Femur (tissue), 1 donor: ENCODE measurements around the gene USH2A.
A peak's percentile ranks its signal among the peaks of the same experiment; 100 is the strongest.
"Not testable (repeated sequence)": the region's sequence is repeated elsewhere in the genome, so short reads cannot be mapped to it uniquely, and the experiment has no call there.

Experiments
- DNase-seq: peaks from one replicate; pipeline ENCODE4 v3.0.0-alpha.2; 2017

Gene USH2A

GRCh38 chr1:216032284-216032683 is 391.0 kb downstream of the USH2A start:
- DNase-seq, result no peak

GRCh38 chr1:216028631-216029030 is 394.6 kb downstream of the USH2A start:
- no peak for DNase-seq

GRCh38 chr1:216024546-216024945 is 398.7 kb downstream of the USH2A start:
- DNase-seq, result no peak

- DNase-seq, result no peak
Observed at GRCh38 chr1:216020743-216021345, 402.4 kb downstream of the USH2A start.

- no peak for DNase-seq
Observed at GRCh38 chr1:216015116-216015515, 408.1 kb downstream of the USH2A start.

- no peak for DNase-seq
Observed at GRCh38 chr1:216014086-216014485, 409.2 kb downstream of the USH2A start.

GRCh38 chr1:216009456-216009855 is 413.8 kb downstream of the USH2A start:
- not testable (repeated sequence) for DNase-seq

GRCh38 chr1:216005916-216006315 is 417.3 kb downstream of the USH2A start:
- no peak for DNase-seq

GRCh38 chr1:215992620-215993019 is 430.6 kb downstream of the USH2A start:
- no peak for DNase-seq

GRCh38 chr1:215987092-215987875 is 436.0 kb downstream of the USH2A start:
- DNase-seq, result no peak

GRCh38 chr1:215986401-215986800 is 436.8 kb downstream of the USH2A start:
- DNase-seq, result no peak

- no peak for DNase-seq
Observed at GRCh38 chr1:215983680-215984079, 439.6 kb downstream of the USH2A start.

- no peak for DNase-seq
Observed at GRCh38 chr1:215971793-215972441, 451.3 kb downstream of the USH2A start.

- DNase-seq, result no peak
Observed at GRCh38 chr1:215970406-215970805, 452.8 kb downstream of the USH2A start.

- DNase-seq, result no peak
Observed at GRCh38 chr1:215963621-215964020, 459.6 kb downstream of the USH2A start.

- DNase-seq, result no peak
Observed at GRCh38 chr1:215963040-215963439, 460.2 kb downstream of the USH2A start.

GRCh38 chr1:215958841-215959240 is 464.4 kb downstream of the USH2A start:
- DNase-seq, result no peak

- DNase-seq, result peak; percentile 24
Observed at GRCh38 chr1:215957663-215958062, 465.6 kb downstream of the USH2A start.

GRCh38 chr1:215932558-215932957 is 490.7 kb downstream of the USH2A start:
- DNase-seq, result no peak

GRCh38 chr1:215926670-215927069 is 496.6 kb downstream of the USH2A start:
- DNase-seq, result no peak

GRCh38 chr1:215923129-215923824 is 500.0 kb downstream of the USH2A start:
- no peak for DNase-seq

GRCh38 chr1:215911406-215911968 is 511.8 kb downstream of the USH2A start:
- DNase-seq, result no peak

GRCh38 chr1:215905493-215906115 is 517.6 kb downstream of the USH2A start:
- DNase-seq, result no peak
